Prostate gland (tissue), 2 donors: ENCODE results near the gene RRP1. TPM values are rescaled to one million over a fixed set of nuclear protein-coding genes. Genes with fewer than 3 reads are reported as not detected.

Experiments
- DNase-seq: peaks from one replicate; pipeline ENCODE4 v3.0.0-alpha.2; 2019; ENCODE audit warnings: low spot score
- H3K27ac ChIP-seq, 2 donors: fragments of 200-600 bp; sonication (generic); 2 replicates each; pipeline ENCODE4 v1.5.1; 2017 to 2019
- H3K27me3 ChIP-seq: fragments of 200-600 bp; sonication (generic); replicated peaks from 2 replicates; pipeline ENCODE4 v1.5.1; 2019; ENCODE audit not compliant: insufficient read depth
- H3K36me3 ChIP-seq, 2 donors: fragments of 200-600 bp; sonication (generic); 1 replicate in 1 of 2; 2 replicates in 1 of 2; pipeline versions ENCODE4 v1.5.1 to v1.8.1; 2017 to 2019
- H3K4me1 ChIP-seq: fragments of 200-600 bp; sonication (generic); replicated peaks from 2 replicates; pipeline ENCODE4 v1.5.1; 2019
- H3K4me3 ChIP-seq, 2 donors: fragments of 200-600 bp; sonication (generic); 2 replicates each; pipeline ENCODE4 v1.5.1; 2017 to 2019
- H3K9me3 ChIP-seq: fragments of 200-600 bp; sonication (generic); 2 replicates; pipeline ENCODE4 v1.5.1; 2017
- CTCF ChIP-seq, 4 experiments: fragments of 200-600 bp in 2 of 4; fragments of 450-650 bp in 2 of 4; sonication (generic) in 2 of 4; IDR thresholded peaks; 1 replicate in 3 of 4; 2 replicates in 1 of 4; pipeline ENCODE4 v1.5.1; 2016 to 2019; ENCODE audit warnings: antibody characterized with exemption in 4 of 4, mild to moderate bottlenecking in 2 of 4, moderate library complexity in 2 of 4
- POLR2A ChIP-seq: fragments of 450-650 bp; IDR thresholded peaks from one replicate; pipeline ENCODE4 v1.6.1; 2016; ENCODE audit warnings: antibody characterized with exemption, mild to moderate bottlenecking
- POLR2AphosphoS5 ChIP-seq: sonication (generic); formaldehyde crosslinking; IDR thresholded peaks from one replicate; pipeline ENCODE4 v1.6.1; 2017; ENCODE audit warnings: antibody characterized with exemption
- WGBS: methylation state at CpG from one replicate; pipeline ENCODE4 v1.1.5; 2018; 5-methylcytosine and 5-hydroxymethylcytosine counted together
- intact Hi-C: fragments of 100-400 bp; cut with DNase I; formaldehyde crosslinking; loops from one replicate; pipeline ENCODE4 v1.14.2; 2022
- total RNA-seq, 2 donors: library from RNA; depleted of rRNA; stranded (reverse); fragments of >200 nt; gene quantifications; one replicate each; pipeline ENCODE4 v1.1.0, GENCODE V29; 2016

The RRP1 gene
- total RNA-seq, 2 donors from 2014 or later, result 29.4 to 37.5 TPM

- no peak overlapping the region for H3K27ac ChIP-seq
- TF ChIP-seq POLR2A (no peak), CTCF (IDR thresholded peaks at IDR 0.05) (no peak), POLR2AphosphoS5 (no peak)
- WGBS, result 46% methylated on average over 26 of the region's 26 CpGs
- H3K36me3 ChIP-seq, result no peaks in the 10 kb centered on the region
- DNase-seq, result no peak
- no peaks in the 10 kb centered on the region for H3K27me3 ChIP-seq
- H3K9me3 ChIP-seq, result no peaks in the 10 kb centered on the region
- intact Hi-C loops, result loop anchor here (1.0 to 10.0 kb wide), 2 partner anchors 125 to 165 kb away; no protein-coding TSS in a partner anchor
- H3K4me3 ChIP-seq, result no peak overlapping the region
- H3K4me1 ChIP-seq, result peaks cover 7% of the 10 kb centered on the region
Observed at GRCh38 chr21:43809853-43810504, 20.6 kb downstream of the RRP1 start.

GRCh38 chr21:43810505-43811261, 21.3 kb downstream of the RRP1 start:
- intact Hi-C loops, result loop anchor here (1.0 to 10.0 kb wide), 2 partner anchors 124 to 165 kb away; no protein-coding TSS in a partner anchor
- WGBS, result 11% methylated on average over 17 of the region's 23 CpGs
- Histone ChIP-seq H3K36me3 (no peaks in the 10 kb centered on the region), H3K4me1 (peaks cover 7% of the 10 kb centered on the region), H3K9me3 (no peaks in the 10 kb centered on the region), H3K27ac (peak overlapping the region in 1 of 2 donors; percentile 31), H3K27me3 (no peaks in the 10 kb centered on the region), H3K4me3 (no peak overlapping the region)
- peak; percentile 74 for DNase-seq
- TF ChIP-seq POLR2A, result no peak
- TF ChIP-seq CTCF (IDR thresholded peaks at IDR 0.05), result peak; percentile 91 to 98 (median 96)
- TF ChIP-seq POLR2AphosphoS5, result peak; percentile 21

- H3K4me3 ChIP-seq, result no peak overlapping the region
- H3K4me1 ChIP-seq, result peaks cover 7% of the 10 kb centered on the region
- 45% methylated on average over 24 of the region's 24 CpGs for WGBS
- DNase-seq, result no peak
- TF ChIP-seq POLR2A (no peak), POLR2AphosphoS5 (no peak), CTCF (IDR thresholded peaks at IDR 0.05) (no peak)
- intact Hi-C loops, result loop anchor here (10.0 kb wide), 1 partner anchor 123 kb away; no protein-coding TSS in a partner anchor
- no peaks in the 10 kb centered on the region for H3K9me3 ChIP-seq
- H3K27ac ChIP-seq, result peak overlapping the region; percentile 25 to 31
- H3K36me3 ChIP-seq, result no peaks in the 10 kb centered on the region
- no peaks in the 10 kb centered on the region for H3K27me3 ChIP-seq
Observed at GRCh38 chr21:43811262-43812105, 22.1 kb downstream of the RRP1 start.

GRCh38 chr21:43812139-43812821, 22.9 kb downstream of the RRP1 start:
- Histone ChIP-seq H3K4me1 (peaks cover 7% of the 10 kb centered on the region), H3K36me3 (no peaks in the 10 kb centered on the region), H3K27me3 (no peaks in the 10 kb centered on the region), H3K27ac (peak overlapping the region; percentile 25 to 31), H3K9me3 (no peaks in the 10 kb centered on the region), H3K4me3 (peak overlapping the region in 1 of 2 donors; percentile 15)
- intact Hi-C loops, result loop anchor here (10.0 kb wide), 1 partner anchor 123 kb away; no protein-coding TSS in a partner anchor
- peak; percentile 74 for DNase-seq
- WGBS, result 23% methylated on average over 24 of the region's 27 CpGs
- TF ChIP-seq POLR2A, result no peak
- no peak for TF ChIP-seq CTCF (IDR thresholded peaks at IDR 0.05)
- TF ChIP-seq POLR2AphosphoS5, result no peak
